Stimulated activated CD4-positive, alpha-beta T cell treated with anti-CD3 and anti-CD28 coated beads, Interleukin-15, amount 100 ng/mL, for 24 hours (primary cell): ENCODE data around the gene ATP5ME.
A peak's percentile ranks its signal among the peaks of the same experiment; 100 is the strongest.
"Not testable (repeated sequence)": the region's sequence is repeated elsewhere in the genome, so short reads cannot be mapped to it uniquely, and the experiment has no call there.

ENCODE experiments used
- DNase-seq: peaks from one replicate; pipeline ENCODE4 v3.0.0-alpha.2; 2020

Gene ATP5ME

DNA sequence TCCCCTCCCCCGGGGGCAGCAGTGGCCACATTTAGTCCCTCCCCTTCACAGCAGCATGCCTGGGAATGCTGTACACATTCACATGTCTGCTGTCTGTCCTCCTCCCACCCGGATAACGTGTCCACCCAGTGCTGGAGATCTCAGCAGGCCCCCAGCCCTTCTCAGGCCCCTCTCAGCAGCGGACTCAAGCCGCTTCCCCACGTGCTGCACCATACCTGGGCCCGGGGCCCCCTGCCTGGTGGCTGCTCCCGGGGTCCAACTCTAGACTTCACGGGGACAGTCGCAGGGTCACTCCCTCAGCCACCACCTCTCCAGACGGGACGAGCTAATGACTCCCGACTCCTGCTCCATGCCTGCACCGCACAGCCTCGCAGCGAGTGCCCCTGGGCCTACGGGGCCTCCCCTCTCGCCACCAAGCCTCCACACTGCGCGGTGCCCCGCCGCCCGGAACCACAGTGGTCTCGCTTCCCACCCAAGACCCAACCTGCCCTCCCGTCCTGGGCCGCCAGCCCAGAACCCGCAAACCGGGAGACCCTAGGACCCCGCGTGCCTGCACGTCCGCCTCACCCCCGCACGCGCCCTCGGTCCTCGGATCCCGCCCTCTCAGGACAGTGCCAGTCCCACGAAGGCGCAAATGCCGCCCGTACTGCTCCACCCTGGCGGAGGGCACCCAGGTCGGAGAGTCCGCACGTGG lies 30.3 kb upstream of the ATP5ME start:
- no peak for DNase-seq

DNA sequence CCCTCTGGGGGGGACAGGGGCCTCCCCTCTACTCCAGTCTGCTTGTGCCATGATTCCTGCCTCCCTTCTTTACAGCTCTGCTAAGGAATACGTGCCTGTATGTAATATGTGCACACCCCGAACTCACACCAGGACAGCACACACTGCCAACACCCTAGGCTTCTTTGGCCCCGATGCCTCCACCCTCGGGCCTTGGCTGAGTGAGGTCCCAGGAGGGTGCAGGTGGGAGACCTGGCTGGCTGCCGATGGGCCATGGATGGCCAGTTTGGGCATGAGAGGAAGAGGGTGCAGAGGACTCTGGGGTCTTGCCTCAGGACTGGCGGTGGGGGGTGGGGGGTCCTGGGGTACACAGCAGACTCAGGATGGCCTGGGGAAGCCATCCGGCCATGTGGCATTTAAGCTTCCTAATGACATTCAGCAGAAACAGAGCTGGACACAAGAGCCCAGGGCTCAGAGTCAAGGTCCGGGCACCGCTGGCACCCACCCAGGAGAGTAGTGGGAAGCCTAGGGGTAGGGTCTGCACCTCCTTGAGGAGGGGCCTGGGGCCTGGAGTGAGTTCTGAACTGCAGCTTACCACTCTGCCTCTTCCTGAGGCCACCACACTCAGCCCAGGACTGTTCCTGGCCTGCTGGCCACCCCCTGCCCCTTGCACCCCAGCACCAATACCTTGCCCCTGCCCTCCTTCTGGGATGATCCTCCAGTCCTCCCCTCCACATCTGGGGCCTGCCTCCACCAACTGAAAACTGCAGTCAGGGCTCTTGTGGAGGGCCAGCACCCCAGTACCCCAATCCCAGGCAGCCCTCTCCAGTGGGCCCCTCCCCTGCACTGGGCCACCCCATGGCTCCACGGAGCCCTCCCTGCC lies 29.5 kb upstream of the ATP5ME start:
- DNase-seq: no peak

DNA sequence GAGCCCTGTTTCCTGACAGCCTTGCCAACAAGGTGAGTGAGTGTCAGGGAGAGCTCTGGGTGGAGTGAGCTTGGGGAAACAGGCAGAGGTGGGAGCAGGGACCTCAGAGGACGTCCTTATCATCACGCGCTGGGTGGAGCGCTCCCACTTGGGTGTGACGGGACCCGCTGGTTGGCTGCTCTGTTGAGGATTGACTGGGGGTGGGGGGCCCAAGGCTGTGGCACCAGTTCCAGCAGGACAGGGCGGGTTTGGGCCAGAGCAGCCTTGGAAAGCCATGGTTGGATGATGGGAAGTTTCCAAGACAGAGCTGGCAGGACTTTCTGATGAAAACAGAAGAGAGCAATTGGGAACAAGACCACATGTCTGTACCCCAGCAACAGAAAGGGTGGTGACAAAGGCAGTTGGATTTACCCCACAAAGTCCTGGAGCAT lies 28.6 kb upstream of the ATP5ME start:
- DNase-seq: no peak

DNA sequence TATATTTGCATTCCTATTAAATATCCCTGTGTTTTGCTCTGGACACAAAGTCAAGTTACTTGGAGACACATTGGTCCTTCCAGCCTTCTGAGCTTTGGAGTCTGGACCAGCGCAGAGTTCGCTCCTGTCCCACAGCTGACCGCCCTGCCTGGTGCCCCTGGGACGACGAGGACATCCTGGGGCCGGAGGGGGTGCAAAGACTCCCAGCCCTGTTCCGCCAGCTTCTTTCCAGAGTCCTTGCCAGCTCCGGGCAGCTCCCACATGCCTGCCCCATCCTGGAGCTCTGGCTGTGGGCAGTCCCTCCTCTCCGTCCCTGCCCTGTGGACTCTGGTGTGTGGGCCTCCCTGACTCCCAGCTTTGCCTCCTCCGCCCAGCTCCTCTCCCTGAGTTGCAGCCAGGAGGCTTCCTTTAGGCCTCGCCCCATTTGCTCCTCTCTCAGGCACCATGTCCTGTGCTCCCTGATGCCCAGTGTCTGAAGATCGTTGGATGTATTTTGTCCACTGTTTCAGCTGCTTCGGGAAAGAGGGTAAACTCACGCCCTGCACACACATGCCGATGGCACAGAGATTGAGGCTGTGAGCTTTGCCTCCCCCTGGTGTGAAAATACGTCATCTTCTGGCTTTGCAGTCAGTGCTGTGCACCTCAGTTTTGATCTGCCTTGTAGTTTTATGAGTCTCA lies 26.6 kb upstream of the ATP5ME start:
- no peak for DNase-seq

DNA sequence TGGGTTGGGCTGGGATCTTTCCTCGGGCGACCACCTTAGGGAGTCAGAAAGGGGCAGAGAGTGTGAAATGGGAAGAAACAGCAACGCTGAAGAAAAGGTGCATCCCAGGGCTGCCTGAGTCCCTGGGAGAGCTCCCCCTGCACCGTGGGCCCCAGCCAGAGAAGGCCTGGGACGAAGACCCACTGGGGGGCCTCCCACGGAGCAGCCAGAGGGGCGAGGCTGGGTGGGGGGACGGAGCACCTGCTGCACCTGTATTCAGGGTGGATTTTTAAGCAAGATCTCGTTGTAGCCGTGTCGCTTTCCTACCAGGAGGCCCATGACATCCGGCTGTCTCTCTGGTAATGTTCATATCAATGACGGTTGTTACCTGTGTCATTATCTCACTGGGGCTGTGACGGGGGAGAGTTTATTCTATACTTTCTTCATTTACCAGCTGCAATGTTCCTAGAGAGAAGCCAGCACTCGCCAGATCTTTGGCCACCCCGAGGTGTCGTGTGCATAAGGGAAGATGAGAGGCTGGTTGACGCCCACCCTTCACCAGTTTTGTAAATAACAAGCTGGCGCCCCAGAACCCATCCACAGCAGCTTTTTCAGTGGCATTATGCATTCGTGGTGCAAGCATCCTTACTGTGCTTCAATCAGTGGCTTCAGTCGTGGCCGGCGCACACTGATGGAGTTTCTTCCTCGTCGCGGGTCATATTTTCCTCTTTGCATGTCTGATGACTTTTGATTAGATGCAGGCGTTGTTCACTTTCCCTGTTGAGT lies 25.9 kb upstream of the ATP5ME start:
- no peak for DNase-seq

DNA sequence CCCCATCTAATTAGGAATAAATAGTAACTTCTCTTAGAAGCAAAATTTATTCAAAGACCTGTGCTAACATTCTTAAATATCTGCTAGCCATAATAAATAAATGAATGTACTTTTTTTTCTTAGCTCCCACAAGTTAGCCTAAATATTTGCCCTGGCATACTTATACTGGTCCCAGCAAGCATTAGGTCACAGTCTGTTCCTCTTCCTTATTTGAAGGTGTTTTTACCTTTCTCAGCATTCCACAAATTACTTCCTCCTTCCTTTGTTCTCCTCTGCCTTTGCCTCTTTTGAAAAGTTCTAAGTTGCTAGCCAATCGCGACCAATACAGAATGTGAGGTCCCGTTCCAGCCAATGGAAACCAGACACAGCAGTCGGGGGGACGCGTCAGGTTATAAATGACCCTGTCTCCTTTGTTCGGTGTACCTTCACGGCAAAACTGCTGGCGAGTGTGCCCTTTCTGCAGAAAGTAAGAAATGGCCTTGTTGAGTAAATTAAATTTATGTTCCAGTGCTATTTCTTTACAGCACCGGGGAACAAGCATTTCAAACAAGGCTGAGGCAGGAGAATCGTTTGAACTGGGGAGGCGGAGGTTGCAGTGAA lies 20.4 kb upstream of the ATP5ME start:
- DNase-seq: not testable (repeated sequence)

GRCh38 chr4:692771-693554 lies 18.9 kb upstream of the ATP5ME start:
- no peak for DNase-seq

- no peak for DNase-seq
Measured at GRCh38 chr4:689723-690122, 15.6 kb upstream of the ATP5ME start.

DNA sequence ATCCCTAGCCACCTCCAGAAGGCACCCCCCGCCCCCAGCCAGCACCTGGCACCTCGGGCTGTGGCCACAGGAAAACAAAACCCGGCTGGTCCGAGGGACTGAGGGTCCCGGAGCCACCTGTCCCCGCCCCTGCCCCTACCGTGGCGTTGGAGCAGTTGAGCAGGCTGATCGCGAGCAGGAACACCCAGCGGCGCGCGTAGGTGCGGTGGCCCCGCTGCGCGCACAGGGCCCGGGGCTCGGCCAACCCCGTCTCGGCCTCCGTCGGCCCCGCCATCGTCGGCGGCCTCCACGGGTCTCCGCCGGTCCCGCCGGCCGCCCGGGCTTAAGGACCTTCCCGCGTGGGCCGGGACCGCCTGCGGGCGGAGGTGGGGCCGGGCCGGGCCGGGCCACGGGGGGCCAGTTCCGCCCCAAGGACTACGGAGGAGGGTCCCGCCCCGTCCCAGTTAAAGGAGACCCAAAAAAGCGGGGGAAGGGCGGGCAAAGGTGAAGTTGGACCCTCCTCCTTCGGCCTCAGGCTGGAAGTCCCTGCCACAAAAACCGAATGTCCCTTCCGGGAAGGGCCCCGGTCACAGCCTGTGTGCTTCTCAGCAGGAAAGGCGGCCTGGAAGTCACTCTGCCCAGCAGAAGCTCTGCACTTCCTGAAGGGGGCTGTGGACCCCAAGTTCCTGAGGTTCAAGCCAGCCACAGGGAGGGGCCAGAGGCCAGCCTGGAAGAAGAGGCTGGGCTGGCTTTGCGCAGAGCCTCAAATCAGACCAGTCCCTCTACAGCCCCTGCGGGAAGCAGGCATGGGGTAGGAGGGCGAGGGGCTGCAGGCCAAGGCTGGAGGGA lies 15.0 kb upstream of the ATP5ME start, which contains the start of gene SLC49A3:
SLC49A3 (minus strand) TSS at position 298 of the 828 bp plus-strand sequence; CDS start at position 274, 24 bp downstream.
- no peak for DNase-seq

DNA sequence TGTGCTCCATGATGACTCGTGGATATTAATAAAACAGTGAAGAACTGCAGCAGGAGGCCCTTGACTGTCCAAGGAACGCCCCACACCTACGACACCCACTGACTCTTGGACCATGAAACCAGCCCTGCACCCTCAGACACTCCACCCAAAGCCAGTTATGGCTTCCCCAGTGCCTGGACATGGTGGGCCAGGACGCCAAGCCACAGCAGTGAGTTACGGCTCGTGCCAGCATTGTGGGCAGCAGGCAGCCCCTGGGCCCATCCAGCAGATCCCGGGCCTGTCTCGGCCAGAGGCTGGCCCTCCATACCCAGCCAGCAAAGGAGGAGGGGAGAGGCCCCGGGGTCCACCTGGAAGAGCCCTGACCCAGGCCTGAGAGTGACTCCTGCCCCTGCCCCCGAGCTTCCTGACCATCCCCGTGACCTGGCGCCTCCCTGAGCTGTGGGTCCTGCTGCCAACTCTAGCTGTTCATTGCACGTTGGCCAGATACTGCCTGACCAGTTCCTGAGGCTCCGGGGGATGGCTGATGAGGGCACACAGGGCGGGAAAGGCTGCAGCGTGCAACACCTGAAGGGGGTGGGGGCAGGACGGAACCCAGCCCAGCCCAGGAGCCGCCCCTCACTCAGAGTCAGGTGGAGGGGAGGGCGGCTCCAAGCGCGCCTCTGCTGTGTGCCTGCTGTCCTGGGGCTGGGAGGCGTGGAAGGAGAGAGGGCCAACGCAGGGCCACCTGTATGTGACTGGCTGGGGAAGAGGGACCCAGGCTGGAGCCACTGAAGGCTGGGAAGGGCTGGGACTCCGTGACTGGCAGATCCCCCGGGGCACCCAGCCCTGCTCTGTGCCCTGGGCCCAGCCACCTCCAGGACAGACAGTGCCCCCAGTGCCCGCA lies 14.1 kb upstream of the ATP5ME start:
- DNase-seq: no peak

GRCh38 chr4:687048-687970 lies 13.2 kb upstream of the ATP5ME start:
- no peak for DNase-seq

- DNase-seq: no peak
Measured at GRCh38 chr4:686413-687040, 12.5 kb upstream of the ATP5ME start.

DNA sequence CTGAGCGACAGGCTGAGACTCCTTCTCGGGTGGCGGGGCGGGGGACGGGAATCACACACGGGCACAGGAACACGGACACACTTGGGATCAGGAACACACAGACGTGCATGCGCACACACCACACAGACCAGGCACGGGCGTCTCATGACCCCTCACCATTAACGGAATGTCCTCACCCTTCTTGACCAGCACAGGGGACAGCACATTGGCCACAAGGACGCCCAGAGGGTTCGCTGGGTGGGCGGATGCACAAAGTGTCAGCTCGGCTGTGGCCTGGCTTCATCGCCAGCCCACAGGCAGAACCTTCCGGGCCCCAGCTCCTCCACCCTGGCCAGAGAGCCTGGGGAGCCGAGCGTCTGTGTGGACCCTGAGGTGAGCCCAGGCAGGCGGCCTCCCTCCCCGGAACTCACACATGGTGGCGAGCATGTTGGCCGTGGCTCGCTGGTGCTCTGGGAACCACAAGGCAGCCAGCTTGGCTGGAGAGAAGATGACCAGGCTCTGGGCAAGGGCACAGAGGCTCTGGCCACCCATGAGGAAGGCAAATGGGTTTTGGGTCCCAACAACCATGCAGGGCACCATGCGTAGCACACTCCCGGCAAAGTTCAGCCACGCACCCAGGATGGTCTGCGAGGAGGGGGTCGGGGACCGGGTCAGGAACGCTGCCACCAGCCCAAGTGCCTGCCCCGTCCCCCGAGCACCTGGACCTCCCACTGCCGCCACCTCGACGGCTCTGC lies 11.8 kb upstream of the ATP5ME start:
- no peak for DNase-seq

GRCh38 chr4:684623-685327 lies 10.7 kb upstream of the ATP5ME start:
- no peak for DNase-seq

GRCh38 chr4:683982-684622 lies 10.0 kb upstream of the ATP5ME start:
- peak; percentile 51 for DNase-seq
